OCI-LY1 (cell line): ENCODE measurements around the gene DNAAF5.

Experiments
- CTCF ChIP-seq: fragments of 200-600 bp; sonication (generic), shearing (Covaris generic); IDR thresholded peaks from 2 replicates; pipeline ENCODE4 v1.5.1; 2017; ENCODE audit warnings: mild to moderate bottlenecking, antibody characterized with exemption, low read length, moderate library complexity, mixed read lengths
- EZH2 ChIP-seq: fragments of 200-600 bp; sonication (generic), shearing (Covaris generic); IDR thresholded peaks from 2 replicates; pipeline ENCODE4 v1.8.0; 2017; ENCODE audit warnings: borderline replicate concordance, mixed run types, mild to moderate bottlenecking, antibody characterized with exemption, low read length, moderate library complexity, mixed read lengths

- no peak for TF ChIP-seq CTCF
- TF ChIP-seq EZH2: no peak
Observed at GRCh38 chr7:744854-745430, 18.4 kb downstream of the DNAAF5 start.
